IMR-90 (cell line): Measurements from ENCODE around the gene TMEM72. TPM values are rescaled to one million over a fixed set of nuclear protein-coding genes. Genes with fewer than 3 reads are reported as not detected.

Source experiments
- ATAC-seq: fragments of 200-7000 bp; cut with Tn5 transposase; 2 replicates; pipeline ENCODE4 v1.9.1; 2020; ENCODE audit warnings: low read depth, mild to moderate bottlenecking, moderate library complexity
- BruUV-seq: library from RNA; stranded (reverse); fragments of 400-500 nt; replicated peaks from 2 replicates; lab custom pipeline; 2021; lab: Mats Ljungman, UMichigan
- CTCF ChIA-PET: fragments of 300-600 bp; formaldehyde crosslinking; extraction: SDS; loops from one replicate; lab custom pipeline; 2021; ENCODE audit warnings: antibody characterized with exemption; lab: Yijun Ruan, JAX
- POLR2A ChIA-PET: fragments of 300-600 bp; sonication (Branson Sonifier 250); formaldehyde crosslinking; loops from one replicate; lab custom pipeline; 2022; ENCODE audit warnings: antibody characterized with exemption; ENCODE audit not compliant: unreplicated experiment; lab: Charles Lee
- DNase-seq: peaks from one replicate; pipeline ENCODE4 v3.0.0; 2013
- H2AFZ ChIP-seq: replicated peaks from 2 replicates; pipeline ENCODE3; 2013; ENCODE audit warnings: low read length, mild to moderate bottlenecking; ENCODE audit not compliant: poor library complexity
- H2AK5ac ChIP-seq: 2 replicates; pipeline ENCODE4 v1.6.1; 2013; ENCODE audit warnings: low read depth, low read length, inconsistent platforms
- H2AK9ac ChIP-seq: replicated peaks from 2 replicates; pipeline ENCODE3; 2013; ENCODE audit warnings: mild to moderate bottlenecking, low read depth, low read length, moderate library complexity; ENCODE audit not compliant: poor library complexity
- H2BK120ac ChIP-seq: 2 replicates; pipeline ENCODE4 v1.6.1; 2013; ENCODE audit warnings: low read depth, low read length, inconsistent platforms
- H2BK15ac ChIP-seq: 3 replicates; pipeline ENCODE4 v1.6.1; 2013; ENCODE audit warnings: low read depth, low read length, inconsistent platforms
- H2BK20ac ChIP-seq: 2 replicates; pipeline ENCODE4 v1.6.1; 2013; ENCODE audit warnings: low read depth, mild to moderate bottlenecking, inconsistent platforms, low read length, moderate library complexity
- H2BK5ac ChIP-seq: 2 replicates; pipeline ENCODE4 v1.6.1; 2013; ENCODE audit warnings: mild to moderate bottlenecking, low read depth, low read length, inconsistent platforms; ENCODE audit not compliant: poor library complexity, severe bottlenecking
- H3K14ac ChIP-seq: replicated peaks from 2 replicates; pipeline ENCODE4 v1.6.1; 2013; ENCODE audit warnings: low read depth, low read length, inconsistent platforms
- H3K18ac ChIP-seq: 2 replicates; pipeline ENCODE4 v1.6.1; 2013; ENCODE audit warnings: low read depth, low read length, control low read depth
- H3K23ac ChIP-seq: 2 replicates; pipeline ENCODE4 v1.6.1; 2013; ENCODE audit warnings: low read depth, low read length, inconsistent platforms
- H3K27ac ChIP-seq: 2 replicates; pipeline ENCODE4 v1.5.1; 2013; ENCODE audit warnings: mild to moderate bottlenecking, control low read depth, low read length; ENCODE audit not compliant: insufficient read depth
- H3K27me3 ChIP-seq: 2 replicates; pipeline ENCODE4 v1.6.1; 2013; ENCODE audit warnings: low read length; ENCODE audit not compliant: control insufficient read depth, insufficient read depth
- H3K36me3 ChIP-seq: 2 replicates; pipeline ENCODE4 v1.6.1; 2013; ENCODE audit warnings: low read length, mixed read lengths; ENCODE audit not compliant: control insufficient read depth, insufficient read depth
- H3K4ac ChIP-seq: 2 replicates; pipeline ENCODE4 v1.6.1; 2013; ENCODE audit warnings: low read depth, low read length, inconsistent platforms
- H3K4me1 ChIP-seq: 2 replicates; pipeline ENCODE4 v1.6.1; 2013; ENCODE audit warnings: low read length, mixed read lengths; ENCODE audit not compliant: control insufficient read depth, insufficient read depth
- H3K4me2 ChIP-seq: 2 replicates; pipeline ENCODE4 v1.6.1; 2013; ENCODE audit warnings: low read depth, mild to moderate bottlenecking, control low read depth, low read length, moderate library complexity
- H3K4me3 ChIP-seq: 2 replicates; pipeline ENCODE4 v1.5.1; 2013; ENCODE audit warnings: low read depth, mild to moderate bottlenecking, control low read depth, low read length, moderate library complexity; ENCODE audit not compliant: insufficient read depth
- H3K56ac ChIP-seq: 2 replicates; pipeline ENCODE4 v1.6.1; 2013; ENCODE audit warnings: low read length, inconsistent platforms; ENCODE audit not compliant: insufficient read depth; ENCODE audit errors: extremely low read depth
- H3K79me1 ChIP-seq, 2 experiments: 2 replicates each; pipeline ENCODE4 v1.6.1; 2013; ENCODE audit warnings: low read length in 2 of 2, inconsistent platforms in 1 of 2, low read depth in 1 of 2
- H3K9ac ChIP-seq: 2 replicates; pipeline ENCODE4 v1.6.1; 2013; ENCODE audit warnings: low read depth, low read length, control low read depth
- H3K9me1 ChIP-seq: 2 replicates; pipeline ENCODE4 v1.6.1; 2013; ENCODE audit warnings: low read length, inconsistent platforms; ENCODE audit not compliant: insufficient read depth
- H3K9me3 ChIP-seq: 2 replicates; pipeline ENCODE4 v1.6.1; 2013; ENCODE audit warnings: low read length; ENCODE audit not compliant: control insufficient read depth, insufficient read depth
- H4K20me1 ChIP-seq: 2 replicates; pipeline ENCODE4 v1.6.1; 2013; ENCODE audit warnings: low read length, inconsistent platforms; ENCODE audit not compliant: insufficient read depth
- H4K5ac ChIP-seq: 2 replicates; pipeline ENCODE4 v1.6.1; 2013; ENCODE audit warnings: mild to moderate bottlenecking, low read depth, low read length, control low read depth
- H4K8ac ChIP-seq, 2 experiments: 2 replicates each; pipeline ENCODE4 v1.6.1; 2013; ENCODE audit warnings: low read depth in 2 of 2, low read length in 2 of 2, control low read depth in 1 of 2, inconsistent platforms in 1 of 2
- H4K91ac ChIP-seq: 2 replicates; pipeline ENCODE4 v1.6.1; 2013; ENCODE audit warnings: low read depth, low read length, inconsistent platforms; ENCODE audit not compliant: insufficient read depth
- MAZ ChIP-seq: IDR thresholded peaks from 2 replicates; pipeline ENCODE4 v1.6.1; 2012; ENCODE audit warnings: low read depth, mild to moderate bottlenecking, low read length, improper control_type of control experiment, moderate library complexity, borderline replicate concordance
- RAD21 ChIP-seq: IDR thresholded peaks from 2 replicates; pipeline ENCODE4 v1.6.1; 2012; ENCODE audit warnings: low read length, improper control_type of control experiment
- WGBS, 2 experiments: methylation state at CpG; one replicate each; pipeline versions ENCODE4 v1.1.5 to v1.1.7; 2013; ENCODE audit warnings: missing lambda C conversion rate in 2 of 2; ENCODE audit not compliant: insufficient read length in 1 of 2; ENCODE audit errors: extremely low coverage in 2 of 2; 5-methylcytosine and 5-hydroxymethylcytosine counted together
- dilution Hi-C: fragments of 300-500 bp; cut with HindIII; formaldehyde crosslinking; loops from one replicate; pipeline ENCODE4 v1.14.3; 2018; ENCODE audit warnings: low sequenced_read_pairs; ENCODE audit not compliant: unreplicated experiment
- in situ Hi-C: fragments of 300-500 bp; cut with MboI; formaldehyde crosslinking; loops from 3 replicates; pipeline ENCODE4 v1.14.3; 2019; ENCODE audit warnings: low sequenced_read_pairs, inconsistent platforms, mixed read lengths
- intact Hi-C: fragments of 100-400 bp; cut with micrococcal nuclease; formaldehyde crosslinking; loops from 2 replicates; pipeline ENCODE4 v1.10.0; 2022
- polyA plus RNA-seq, 3 experiments: library from polyadenylated mRNA; depleted of rRNA; stranded (reverse); fragments of >200 nt; gene quantifications; 2 replicates each; pipeline ENCODE4 v1.2.3, GENCODE V29; 2012; ENCODE audit warnings: low replicate concordance in 1 of 3
- total RNA-seq: library from RNA; depleted of rRNA; stranded (reverse); fragments of >200 nt; gene quantifications from 2 replicates; pipeline ENCODE4 v1.2.3, GENCODE V29; 2012

Gene TMEM72
- total and polyA plus RNA-seq, 2 of the 4 experiments (the other 2 are of a cell fraction) = not detected

DNA sequence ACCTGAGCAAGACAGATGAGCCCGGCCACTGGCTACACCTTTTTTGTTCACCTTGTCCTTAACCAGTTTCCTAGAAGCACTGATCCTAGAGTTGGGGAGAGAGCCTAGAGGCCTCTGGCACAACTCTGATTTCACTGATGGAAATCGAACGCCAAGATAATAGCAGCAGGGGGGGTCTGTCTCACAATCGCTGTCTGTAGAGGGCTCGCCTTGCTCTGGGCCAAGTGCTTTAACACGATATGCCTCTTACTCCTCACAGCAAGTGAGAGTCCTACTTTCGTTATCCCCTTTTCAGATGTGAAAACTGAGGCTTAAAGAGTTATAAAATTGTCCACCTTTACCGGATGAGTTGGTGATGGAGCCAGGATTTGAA lies 48.9 kb downstream of the TMEM72 start:
- ChIA-PET POLR2A (no interaction called here), CTCF (no interaction called here)
- Histone ChIP-seq H3K9me3 (peaks cover 2% of the 10 kb centered on the region; the same call in 1 of the 2 replicates), H4K20me1 (no peaks in the 10 kb centered on the region), H2BK120ac (no peak overlapping the region), H3K9me1 (peaks cover 11% of the 10 kb centered on the region), H2AFZ (peak overlapping the region; percentile 96), H3K4ac (peak overlapping the region; percentile 67; the same call in 1 of the 2 replicates), H3K4me2 (peak overlapping the region; percentile 97), H4K5ac (no peak overlapping the region), H3K27me3 (no peaks in the 10 kb centered on the region), H3K18ac (no peak overlapping the region; the same call in 1 of the 2 replicates), H2BK5ac (peak overlapping the region; percentile 35), H2AK9ac (peak overlapping the region; percentile 35), H3K14ac (peak overlapping the region; percentile 10; the same call in 1 of the 2 replicates), H3K56ac (no peak overlapping the region), H3K27ac (no peak overlapping the region), H3K23ac (peak overlapping the region; percentile 41; the same call in 1 of the 2 replicates), H3K36me3 (peaks cover 8% of the 10 kb centered on the region; the same call in 1 of the 2 replicates), H3K9ac (peak overlapping the region; percentile 21), H3K4me3 (peak overlapping the region; percentile 69), H3K4me1 (peaks cover 20% of the 10 kb centered on the region), H4K8ac (peak overlapping the region; percentile 2 to 12; a peak in 1 of 4 replicates), H4K91ac (no peak overlapping the region), H2AK5ac (no peak overlapping the region; the same call in 1 of the 2 replicates), H2BK20ac (no peak overlapping the region), H3K79me1 (peaks cover 11 to 27% of the 10 kb centered on the region in 2 experiments; a peak in 3 of 4 replicates), H2BK15ac (no peak overlapping the region)
- DNase-seq = no peak
- no CpG with 5 or more reads among the region's 8 CpGs for WGBS, 2 experiments
- TF ChIP-seq RAD21 = no peak
- TF ChIP-seq MAZ = no peak
- dilution Hi-C loops (no loop called here), intact Hi-C loops (no loop called here), in situ Hi-C loops (no loop called here)
- no peak for ATAC-seq
- no TSS peak for BruUV-seq
